ENCODE results near the gene CREBL2.

GRCh38 chr12:12627308-12627827 is 15.7 kb downstream of the CREBL2 start:
- TF ChIP-seq CTCF (IDR thresholded peaks at IDR 0.05) (no peak), POLR2A (IDR thresholded peaks at IDR 0.05) (no peak)

All from testis (tissue), 2 donors.